Stimulated activated naive CD8-positive, alpha-beta T cell treated with anti-CD3 and anti-CD28 coated beads, Interleukin-15, Interleukin-2, amounts not matched to agents 100 ng/mL and 50 ng/mL, for 24 hours (primary cell): ENCODE data around the gene ZNF160.
"Not testable (repeated sequence)": the region's sequence is repeated elsewhere in the genome, so short reads cannot be mapped to it uniquely, and the experiment has no call there.

ENCODE experiments used
- H3K27ac Mint-ChIP-seq: one replicate; pipeline ENCODE4 v1.8.0; 2021; ENCODE audit warnings: mild to moderate bottlenecking, mixed read lengths
- H3K27me3 Mint-ChIP-seq: one replicate; pipeline ENCODE4 v1.8.0; 2021; ENCODE audit warnings: mixed read lengths
- H3K36me3 Mint-ChIP-seq: one replicate; pipeline ENCODE4 v1.8.0; 2021; ENCODE audit warnings: low read depth, mixed read lengths
- H3K4me1 Mint-ChIP-seq: one replicate; pipeline ENCODE4 v1.8.0; 2021; ENCODE audit warnings: low read depth, mixed read lengths
- H3K4me3 Mint-ChIP-seq: one replicate; pipeline ENCODE4 v1.8.0; 2021; ENCODE audit warnings: mild to moderate bottlenecking, mixed read lengths
- H3K9me3 Mint-ChIP-seq: one replicate; pipeline ENCODE4 v1.8.0; 2021; ENCODE audit warnings: mixed read lengths

ZNF160 gene

DNA sequence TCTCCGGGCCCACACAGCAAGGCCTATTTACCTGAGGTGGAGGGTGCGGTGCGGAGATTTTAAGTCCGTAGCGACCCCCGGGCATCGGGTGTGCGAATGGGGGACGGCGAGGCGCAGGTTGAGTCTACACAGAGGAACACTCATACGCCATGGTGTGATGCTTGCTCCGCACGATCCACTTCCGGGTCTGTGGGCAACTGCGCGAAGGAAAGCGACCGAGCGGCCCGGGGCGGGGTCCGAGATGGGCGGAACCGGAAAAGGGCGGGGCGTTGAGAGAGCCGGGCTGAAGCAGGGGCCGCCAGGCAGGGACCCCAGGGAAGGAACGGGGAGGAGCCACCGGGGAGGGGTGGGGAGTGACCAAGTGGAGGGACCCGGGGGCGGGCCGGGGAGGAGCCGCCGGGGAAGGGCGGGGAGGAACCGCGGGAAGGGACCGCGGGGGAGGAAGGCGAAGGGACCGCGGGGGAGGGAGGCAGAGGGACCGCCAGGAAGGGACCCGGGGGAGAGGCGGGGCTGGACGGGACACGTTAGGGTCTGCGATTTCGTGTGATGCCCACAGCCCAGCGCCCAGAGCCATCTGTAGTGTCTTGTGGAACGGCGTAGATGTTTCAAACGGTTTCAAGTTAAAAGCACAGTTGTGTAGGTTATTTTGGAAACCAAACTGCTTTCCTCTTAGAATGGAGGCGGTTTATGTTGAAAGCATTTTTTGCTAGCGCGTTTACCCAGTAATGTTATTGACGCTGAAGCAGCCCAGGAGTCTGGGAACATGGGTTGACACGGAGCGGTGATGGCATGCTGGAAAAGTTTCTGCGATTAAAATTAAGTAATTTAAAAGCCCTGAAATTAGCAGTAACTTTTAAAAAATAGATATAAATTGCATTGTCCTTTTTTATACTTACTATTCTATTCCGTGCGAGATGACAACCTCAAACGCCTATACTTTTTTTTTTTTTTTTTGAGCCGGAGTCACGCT is at the start of gene ZNF160:
Gene ZNF160, minus strand, starts transcription at position 189 of the 970 bp plus-strand sequence. CDS start 17,146 bp downstream, outside the sequence.
- Mint-ChIP-seq H3K9me3 (peaks cover 19% of the 10 kb centered on the region), H3K4me3 (peak within 1 kb of the TSS; percentile 89), H3K36me3 (peaks cover 32% of the 10 kb centered on the region), H3K27me3 (no peaks in the 10 kb centered on the region), H3K4me1 (peaks cover 25% of the 10 kb centered on the region), H3K27ac (peak within 1 kb of the TSS; percentile 85)

DNA sequence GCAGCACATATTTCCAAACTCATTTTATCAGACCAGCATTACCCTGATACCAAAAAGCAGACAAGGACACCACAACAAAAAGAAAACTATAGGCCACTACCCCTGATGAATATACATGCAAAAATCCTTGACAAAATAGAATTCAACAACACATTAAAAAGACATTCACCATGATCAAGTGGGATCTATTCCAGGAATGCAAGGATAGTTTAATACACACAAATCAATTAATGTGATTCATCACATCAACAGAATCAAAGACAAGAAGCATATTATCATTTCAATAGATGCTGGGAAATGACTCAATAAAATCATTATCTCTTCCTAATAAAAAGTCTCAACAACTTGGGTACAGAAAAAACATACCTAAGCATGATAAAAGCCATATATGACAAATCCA is 44.4 kb upstream of the ZNF160 start:
- H3K27ac Mint-ChIP-seq = no peak overlapping the region
- H3K27me3 Mint-ChIP-seq = no peaks in the 10 kb centered on the region
- no peaks in the 10 kb centered on the region for H3K4me1 Mint-ChIP-seq
- H3K36me3 Mint-ChIP-seq = peaks cover 92% of the 10 kb centered on the region
- H3K4me3 Mint-ChIP-seq = no peak overlapping the region
- peaks cover 42% of the 10 kb centered on the region for H3K9me3 Mint-ChIP-seq

DNA sequence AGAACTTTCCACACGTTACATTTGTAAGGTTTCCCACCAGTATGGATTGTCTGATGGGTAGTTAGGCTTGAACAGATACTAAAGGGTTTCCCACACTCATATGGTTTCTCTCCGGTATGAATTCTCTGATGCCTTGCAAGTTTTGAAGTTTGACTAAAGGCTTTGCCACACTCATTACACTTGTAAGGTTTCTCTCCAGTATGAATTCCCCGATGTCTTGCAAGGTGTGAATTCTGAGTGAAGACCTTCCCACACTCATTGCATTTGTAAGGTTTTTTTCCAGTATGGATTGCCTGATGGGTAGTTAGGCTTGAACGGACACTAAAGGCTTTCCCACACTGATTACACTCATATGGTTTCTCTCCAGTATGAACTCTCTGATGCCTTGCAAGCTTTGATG is 37.1 kb upstream of the ZNF160 start:
- Mint-ChIP-seq H3K4me1 (no peaks in the 10 kb centered on the region), H3K27ac (no peak overlapping the region), H3K27me3 (no peaks in the 10 kb centered on the region), H3K4me3 (no peak overlapping the region), H3K36me3 (peaks cover 61% of the 10 kb centered on the region), H3K9me3 (peaks cover 57% of the 10 kb centered on the region)

DNA sequence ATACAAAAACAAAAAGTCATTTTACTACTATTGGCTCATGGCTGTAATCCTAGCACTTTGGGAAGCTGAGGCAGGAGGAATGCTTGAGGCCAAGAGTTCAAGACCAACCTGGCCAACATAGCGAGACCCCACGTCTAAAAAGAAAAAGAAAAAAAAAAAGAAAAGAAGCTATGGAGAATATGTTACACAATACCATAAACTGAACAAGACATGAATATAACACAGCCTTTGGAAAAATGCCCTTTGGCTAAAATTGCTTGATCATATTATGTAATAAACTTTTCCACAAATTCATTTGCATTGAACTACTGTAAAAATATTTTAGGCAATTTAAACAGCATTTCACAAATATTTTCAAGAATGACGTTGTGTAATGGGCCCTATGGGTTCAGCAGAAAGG is 33.2 kb upstream of the ZNF160 start:
- Mint-ChIP-seq H3K36me3 (peaks cover 34% of the 10 kb centered on the region), H3K27ac (no peak overlapping the region), H3K27me3 (peaks cover 7% of the 10 kb centered on the region), H3K4me3 (no peak overlapping the region), H3K9me3 (peaks cover 47% of the 10 kb centered on the region), H3K4me1 (peaks cover 6% of the 10 kb centered on the region)

DNA sequence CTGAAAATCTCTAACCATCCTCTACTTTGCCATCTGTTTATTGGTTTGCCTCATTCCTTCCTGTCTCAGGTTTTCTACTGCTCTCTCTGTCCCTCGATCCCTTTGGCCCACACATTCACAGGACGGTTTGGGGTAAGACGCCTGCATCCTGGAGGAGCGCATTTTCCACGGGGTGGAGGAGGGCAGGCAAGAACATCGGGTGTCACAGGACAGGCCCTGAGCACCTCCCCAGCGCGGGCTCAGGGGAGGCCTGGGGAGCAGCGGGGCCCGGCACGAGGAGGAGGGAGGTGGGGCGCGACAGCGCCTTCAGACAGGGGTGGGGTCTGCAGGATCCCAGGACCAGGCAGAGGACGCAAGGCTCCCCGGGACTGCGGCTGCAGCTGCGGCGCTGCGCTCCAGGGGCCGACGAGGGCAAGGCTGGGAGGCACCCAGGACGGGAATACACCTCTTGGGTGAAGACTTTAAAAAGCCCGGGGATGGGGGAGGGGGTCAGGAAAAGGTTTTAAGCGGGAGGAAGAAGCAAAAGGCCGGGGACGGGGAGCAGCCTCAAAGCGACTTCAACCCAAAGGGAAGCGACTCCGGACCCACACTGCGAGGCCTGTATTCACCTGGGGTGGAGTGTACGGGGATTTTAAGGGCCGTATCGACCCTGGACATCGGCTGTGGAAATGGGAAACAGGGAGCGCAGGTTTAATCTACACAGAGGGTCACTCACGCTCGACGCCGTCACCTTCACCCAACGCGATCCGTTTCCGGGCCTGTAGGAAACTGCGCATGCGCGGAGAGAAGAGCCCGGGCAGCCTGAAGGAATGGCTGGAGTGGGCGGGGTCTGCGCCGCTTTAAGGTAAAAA is 29.1 kb upstream of the ZNF160 start, which contains the start of gene ZNF415:
Gene ZNF415, minus strand, starts transcription at position 770 of the 851 bp plus-strand sequence. CDS start 10,234 bp downstream, outside the sequence.
- H3K9me3 Mint-ChIP-seq = peaks cover 43% of the 10 kb centered on the region
- peaks cover 13% of the 10 kb centered on the region for H3K27me3 Mint-ChIP-seq
- H3K4me3 Mint-ChIP-seq = peak within 1 kb of the TSS; percentile 59
- peaks cover 26% of the 10 kb centered on the region for H3K36me3 Mint-ChIP-seq
- peaks cover 6% of the 10 kb centered on the region for H3K4me1 Mint-ChIP-seq
- H3K27ac Mint-ChIP-seq = no peak within 1 kb of the TSS

DNA sequence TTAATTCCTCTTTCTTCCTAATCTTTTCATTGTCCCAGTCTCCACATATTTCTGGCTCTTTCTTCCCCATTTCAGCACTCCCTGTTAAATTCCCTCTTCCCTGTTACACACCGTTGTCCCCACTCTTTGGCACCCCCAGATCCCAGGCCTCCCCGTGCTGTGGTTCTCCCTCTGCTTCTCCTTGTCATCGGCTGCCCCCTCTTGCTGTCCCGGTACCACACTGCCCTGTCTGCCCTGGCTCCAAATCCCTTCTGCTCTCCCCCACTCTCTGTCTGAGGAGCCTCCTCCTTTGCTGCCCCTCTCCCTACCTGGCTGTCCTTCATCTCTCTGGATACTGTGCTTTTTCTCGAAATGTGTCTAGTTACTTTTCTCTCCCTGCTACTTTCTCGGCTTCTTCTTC is 28.5 kb upstream of the ZNF160 start:
- Mint-ChIP-seq H3K4me3 (peak overlapping the region; percentile 59), H3K27ac (no peak overlapping the region), H3K4me1 (peaks cover 6% of the 10 kb centered on the region), H3K27me3 (peaks cover 13% of the 10 kb centered on the region), H3K9me3 (peaks cover 42% of the 10 kb centered on the region), H3K36me3 (peaks cover 22% of the 10 kb centered on the region)

DNA sequence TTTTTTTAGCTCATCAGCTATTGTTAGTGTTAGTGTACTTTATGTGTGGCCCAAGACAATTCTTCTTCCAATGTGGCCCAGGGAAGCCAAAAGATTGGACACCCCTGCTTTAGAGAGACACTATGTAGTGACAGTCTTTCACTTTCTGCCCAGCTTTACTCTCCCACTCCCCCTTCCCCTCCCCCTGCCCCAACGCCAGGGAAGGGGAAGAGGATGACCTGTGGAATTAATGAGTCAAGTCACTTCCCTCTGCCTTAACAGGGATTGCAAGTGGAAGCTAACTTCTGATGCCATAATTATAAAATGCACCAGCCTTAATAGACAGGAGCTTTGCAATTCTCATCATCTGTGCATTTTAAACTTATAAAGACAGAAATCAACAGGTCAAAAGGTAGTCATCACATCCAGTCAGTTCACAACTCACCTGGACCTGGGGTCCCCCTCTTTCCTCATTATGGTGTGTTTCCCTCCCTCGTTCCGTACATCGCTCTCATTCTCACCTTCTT is 27.9 kb upstream of the ZNF160 start:
- Mint-ChIP-seq H3K27ac (no peak overlapping the region), H3K9me3 (peaks cover 39% of the 10 kb centered on the region)

DNA sequence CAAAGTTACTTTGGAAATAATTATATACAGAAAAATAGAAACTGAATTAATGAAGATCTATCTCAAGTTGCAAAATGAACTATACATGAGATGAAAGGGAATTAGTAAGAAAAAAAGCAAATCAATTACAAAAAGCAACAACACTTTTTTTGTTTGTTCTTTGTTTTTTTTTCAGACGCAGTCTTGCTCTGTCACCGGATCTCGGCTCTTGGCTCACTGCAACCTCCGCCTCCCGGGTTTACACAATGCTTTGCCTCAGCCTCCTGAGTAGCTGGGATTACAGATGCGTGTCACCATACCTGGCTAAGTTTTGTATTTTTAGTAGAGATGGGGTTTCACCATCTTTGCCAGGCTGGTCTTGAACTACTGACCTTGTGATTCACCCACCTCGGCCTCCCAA is 27.3 kb upstream of the ZNF160 start:
- Mint-ChIP-seq H3K4me1 (peaks cover 6% of the 10 kb centered on the region), H3K27me3 (peaks cover 13% of the 10 kb centered on the region), H3K27ac (no peak overlapping the region), H3K4me3 (no peak overlapping the region), H3K36me3 (peaks cover 26% of the 10 kb centered on the region), H3K9me3 (peaks cover 39% of the 10 kb centered on the region)

More for the DNA sequence above, 27.9 kb upstream of the ZNF160 start:
- Mint-ChIP-seq H3K36me3 (peaks cover 22% of the 10 kb centered on the region), H3K4me3 (no peak overlapping the region), H3K27me3 (peaks cover 13% of the 10 kb centered on the region), H3K4me1 (peaks cover 6% of the 10 kb centered on the region)

DNA sequence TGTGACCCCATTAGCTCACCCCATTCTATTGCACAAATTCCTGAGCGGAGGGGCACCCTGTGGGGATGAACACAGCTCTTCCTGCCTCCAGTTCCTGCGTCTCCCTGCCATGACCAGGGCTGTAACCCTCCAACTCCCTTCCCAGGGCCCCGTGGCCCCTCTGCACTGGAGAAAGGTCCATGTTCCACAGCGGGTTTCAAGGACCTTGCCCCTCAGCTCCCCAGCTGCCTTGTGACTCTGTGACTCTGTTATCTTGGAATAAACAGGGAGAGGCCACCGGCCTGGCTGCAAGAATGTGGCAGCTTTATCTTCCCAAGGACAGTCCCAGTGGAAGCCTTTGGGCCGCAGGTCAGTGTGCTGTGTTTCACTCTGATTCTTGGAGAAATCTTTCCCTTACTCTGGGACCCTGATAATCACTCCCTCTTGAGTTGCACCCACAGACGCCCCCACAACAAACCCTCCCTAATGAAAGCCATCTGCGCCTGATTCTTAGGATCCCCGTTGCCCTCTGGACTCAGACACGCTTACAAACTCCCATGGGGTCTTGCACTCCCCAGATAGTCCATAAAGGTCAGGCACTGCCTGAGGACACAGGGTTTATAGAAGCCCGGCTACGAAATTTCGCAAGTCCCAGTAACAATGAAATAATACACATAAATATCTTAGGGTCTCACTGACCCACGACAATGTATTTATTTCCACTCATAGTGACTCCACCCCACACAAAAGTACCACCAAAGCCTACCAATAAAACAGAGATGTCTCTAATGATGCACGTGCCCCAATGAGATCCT is 23.7 kb upstream of the ZNF160 start:
- peaks cover 40% of the 10 kb centered on the region for H3K9me3 Mint-ChIP-seq
- H3K27me3 Mint-ChIP-seq = peaks cover 10% of the 10 kb centered on the region
- H3K36me3 Mint-ChIP-seq = peaks cover 31% of the 10 kb centered on the region
- H3K4me3 Mint-ChIP-seq, H3K4me1 Mint-ChIP-seq, H3K27ac Mint-ChIP-seq: not testable (repeated sequence)

DNA sequence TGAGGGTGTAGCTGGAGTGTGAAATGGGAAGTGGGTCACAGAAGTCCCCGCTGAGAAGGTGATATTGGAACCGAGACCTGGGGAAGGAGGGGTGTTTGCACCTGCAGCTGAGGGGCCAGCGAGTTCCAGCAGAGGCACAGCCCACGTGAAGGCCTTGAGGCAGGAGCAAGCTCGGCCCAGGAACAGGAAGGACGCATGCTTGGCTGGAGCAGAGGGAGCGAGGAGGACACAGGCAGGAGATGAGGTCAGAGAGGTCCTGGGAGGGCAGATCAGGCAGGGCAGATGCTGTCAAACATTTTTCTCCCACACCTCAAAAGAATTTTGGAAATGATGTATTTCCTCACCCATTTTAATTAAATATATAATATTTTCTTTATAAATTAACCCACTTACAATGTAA is 20.2 kb upstream of the ZNF160 start:
- H3K9me3 Mint-ChIP-seq = peaks cover 28% of the 10 kb centered on the region
- H3K4me3 Mint-ChIP-seq = no peak overlapping the region
- no peaks in the 10 kb centered on the region for H3K4me1 Mint-ChIP-seq
- no peak overlapping the region for H3K27ac Mint-ChIP-seq
- H3K36me3 Mint-ChIP-seq = peaks cover 26% of the 10 kb centered on the region
- peaks cover 3% of the 10 kb centered on the region for H3K27me3 Mint-ChIP-seq

DNA sequence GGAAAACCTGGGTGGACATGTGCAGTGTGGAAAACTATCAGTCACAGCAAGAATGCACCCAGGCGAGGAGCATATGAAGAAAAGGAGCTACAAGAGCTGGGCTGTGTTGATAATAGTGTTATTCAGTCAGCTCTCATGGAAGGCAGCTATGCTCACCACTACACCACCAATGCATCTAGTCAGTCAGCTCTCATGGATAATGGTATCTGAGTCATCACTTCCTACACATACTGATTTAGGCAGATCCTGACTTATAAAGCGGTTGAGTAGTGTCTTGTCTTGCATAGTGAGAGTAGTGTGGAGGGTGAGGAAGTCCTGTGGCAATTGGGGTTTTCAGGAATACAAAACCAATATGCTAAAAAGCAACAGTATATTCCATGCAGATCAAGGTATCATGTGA is 9.1 kb upstream of the ZNF160 start:
- no peak overlapping the region for H3K4me3 Mint-ChIP-seq
- H3K27ac Mint-ChIP-seq = no peak overlapping the region
- H3K4me1 Mint-ChIP-seq = no peaks in the 10 kb centered on the region
- peaks cover 63% of the 10 kb centered on the region for H3K9me3 Mint-ChIP-seq
- H3K36me3 Mint-ChIP-seq = peaks cover 56% of the 10 kb centered on the region
- peaks cover 6% of the 10 kb centered on the region for H3K27me3 Mint-ChIP-seq

DNA sequence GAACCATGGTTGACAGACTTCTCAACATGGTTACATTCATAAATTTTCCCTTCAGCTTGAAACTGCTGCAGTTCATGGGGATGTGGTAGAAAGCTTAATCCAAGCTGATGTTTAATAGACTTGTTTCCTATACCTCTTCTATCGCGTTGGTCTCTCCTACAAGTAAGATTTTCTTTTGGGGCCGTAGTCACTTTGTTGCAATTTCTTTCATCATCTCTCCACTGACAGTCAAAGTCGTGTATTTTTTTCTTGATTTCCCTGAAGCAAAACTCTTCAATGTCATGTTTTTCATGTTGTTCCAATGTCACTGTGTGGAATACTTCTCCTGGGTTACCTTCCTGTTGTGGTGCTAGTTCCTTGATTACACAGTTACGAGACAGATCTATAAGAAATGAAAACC is 6.3 kb upstream of the ZNF160 start:
- peaks cover 6% of the 10 kb centered on the region for H3K27me3 Mint-ChIP-seq
- H3K9me3 Mint-ChIP-seq = peaks cover 43% of the 10 kb centered on the region
- no peak overlapping the region for H3K4me3 Mint-ChIP-seq
- H3K36me3 Mint-ChIP-seq = peaks cover 33% of the 10 kb centered on the region
- no peaks in the 10 kb centered on the region for H3K4me1 Mint-ChIP-seq
- H3K27ac Mint-ChIP-seq = no peak overlapping the region

DNA sequence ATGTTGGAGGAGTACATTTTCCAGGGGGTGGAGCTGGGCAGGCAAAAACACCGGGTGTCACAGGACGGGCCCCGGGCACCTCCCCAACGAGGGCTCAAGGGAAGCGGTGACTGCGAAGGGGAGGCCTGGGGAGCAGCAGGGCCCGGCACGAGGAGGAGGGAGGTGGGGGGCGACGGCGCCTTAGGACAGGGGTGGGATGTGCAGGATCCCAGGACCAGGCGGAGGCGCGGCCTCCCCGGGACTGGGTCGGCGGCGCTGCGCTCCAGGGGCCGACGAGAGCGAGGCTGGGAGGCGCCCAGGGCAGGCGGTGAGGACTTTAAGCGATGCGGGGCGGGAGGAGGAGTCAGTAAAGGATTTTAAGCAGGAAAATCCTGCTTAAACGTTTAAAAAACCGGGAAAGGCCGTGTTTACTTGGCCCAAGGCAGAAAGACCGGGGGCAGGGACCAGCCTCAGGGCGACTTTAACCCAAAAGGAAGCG is 427 bp downstream of the ZNF160 start:
- H3K27me3 Mint-ChIP-seq = no peaks in the 10 kb centered on the region
- peaks cover 16% of the 10 kb centered on the region for H3K9me3 Mint-ChIP-seq
- peaks cover 29% of the 10 kb centered on the region for H3K4me1 Mint-ChIP-seq
- peaks cover 34% of the 10 kb centered on the region for H3K36me3 Mint-ChIP-seq
- peak overlapping the region; percentile 85 for H3K27ac Mint-ChIP-seq
- peak overlapping the region; percentile 89 for H3K4me3 Mint-ChIP-seq

DNA sequence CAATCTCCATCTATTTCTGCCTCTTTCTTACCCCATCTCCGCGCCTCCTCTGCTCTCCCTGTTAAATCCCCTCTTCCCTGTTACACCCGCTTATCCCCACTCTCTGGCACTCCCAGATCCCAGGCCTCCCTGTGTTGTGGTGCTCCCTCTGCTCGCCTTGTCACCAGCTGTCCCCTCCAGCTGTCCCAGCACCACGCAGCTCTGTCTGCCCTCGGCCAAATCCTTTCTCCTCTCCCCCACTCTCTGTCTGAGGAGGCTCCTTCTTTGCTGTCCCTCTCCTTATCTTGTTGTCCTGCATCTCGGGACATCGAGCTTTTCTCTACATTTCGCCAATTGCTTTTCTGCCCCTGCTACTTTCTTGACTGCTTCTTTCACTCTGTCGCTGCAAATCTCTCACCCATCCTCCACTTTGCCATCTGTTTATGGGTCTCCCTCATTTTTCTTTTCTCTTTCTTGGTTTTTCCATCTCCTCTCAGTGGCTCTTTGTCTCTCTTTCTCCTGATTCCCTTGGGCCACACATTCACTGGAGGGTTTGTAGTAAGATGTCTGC is 941 bp downstream of the ZNF160 start:
- H3K27ac Mint-ChIP-seq = peak overlapping the region; percentile 85
- peaks cover 34% of the 10 kb centered on the region for H3K4me1 Mint-ChIP-seq
- H3K36me3 Mint-ChIP-seq = peaks cover 39% of the 10 kb centered on the region
- H3K4me3 Mint-ChIP-seq = peak overlapping the region; percentile 89
- peaks cover 15% of the 10 kb centered on the region for H3K9me3 Mint-ChIP-seq
- H3K27me3 Mint-ChIP-seq = no peaks in the 10 kb centered on the region
